Upper lobe of left lung (tissue), 6 donors: Measurements from ENCODE around the gene DHRS2. TPM values are rescaled to one million over a fixed set of nuclear protein-coding genes. Genes with fewer than 3 reads are reported as not detected.

Source experiments
- ATAC-seq, 2 donors: fragments of 200-7000 bp; cut with Tn5 transposase; one replicate each; pipeline ENCODE4 v1.9.1; 2022; ENCODE audit warnings: mild to moderate bottlenecking in 2 of 2, moderate library complexity in 2 of 2; ENCODE audit not compliant: low FRiP score in 2 of 2
- DNase-seq, 2 donors: peaks; one replicate each; pipeline ENCODE4 v3.0.0-alpha.2; 2019 to 2020
- H3K27ac ChIP-seq, 4 donors: fragments of 200-600 bp; sonication (generic); one replicate each; pipeline ENCODE4 v1.5.1; 2016 to 2019
- H3K27me3 ChIP-seq, 4 donors: fragments of 200-600 bp; sonication (generic); one replicate each; pipeline ENCODE4 v1.5.1; 2017 to 2019
- H3K36me3 ChIP-seq, 4 donors: fragments of 200-600 bp; sonication (generic); one replicate each; pipeline ENCODE4 v1.5.1; 2016 to 2019
- H3K4me1 ChIP-seq, 4 donors: fragments of 200-600 bp; sonication (generic); one replicate each; pipeline ENCODE4 v1.5.1; 2018 to 2019
- H3K4me3 ChIP-seq, 4 donors: fragments of 200-600 bp; sonication (generic); one replicate each; pipeline ENCODE4 v1.5.1; 2017 to 2019; ENCODE audit warnings: mild to moderate bottlenecking in 2 of 4, moderate library complexity in 1 of 4
- H3K9me3 ChIP-seq, 4 donors: fragments of 200-600 bp; sonication (generic); one replicate each; pipeline ENCODE4 v1.5.1; 2018 to 2019
- CTCF ChIP-seq, 6 experiments: fragments of 450-650 bp in 4 of 6; fragments of 200-600 bp in 2 of 6; sonication (generic) in 2 of 6; IDR thresholded peaks; one replicate each; pipeline ENCODE4 v1.5.1; 2016 to 2019; ENCODE audit warnings: antibody characterized with exemption in 6 of 6
- EP300 ChIP-seq, 4 donors: sonication (generic); formaldehyde crosslinking; IDR thresholded peaks; one replicate each; pipeline ENCODE4 v1.5.1; 2017; ENCODE audit warnings: antibody characterized with exemption in 4 of 4, control low read depth in 2 of 4
- POLR2A ChIP-seq, 4 donors: fragments of 450-650 bp; IDR thresholded peaks; one replicate each; pipeline ENCODE4 v1.5.1; 2016 to 2017; ENCODE audit warnings: antibody characterized with exemption in 4 of 4, mild to moderate bottlenecking in 2 of 4
- POLR2AphosphoS5 ChIP-seq, 2 donors: sonication (generic); formaldehyde crosslinking; IDR thresholded peaks; one replicate each; pipeline ENCODE4 v1.5.1; 2017; ENCODE audit warnings: antibody characterized with exemption in 2 of 2
- WGBS, 2 donors: methylation state at CpG; one replicate each; pipeline ENCODE4 v1.1.5; 2017 to 2018; 5-methylcytosine and 5-hydroxymethylcytosine counted together
- total RNA-seq, 6 donors: library from RNA; depleted of rRNA in 4 of 6; stranded (reverse); fragments of >200 nt in 4 of 6; gene quantifications; one replicate each; pipeline versions ENCODE4 v1.1.0 to v1.2.1, GENCODE V29; 2016 to 2021
- donor health status: DM: no; HTN: no; CAD: no; lungs with moderate emphysema.
- donor health status: DM: no; HTN: yes; CAD: no; lungs with severe emphysema.

The DHRS2 gene
- total RNA-seq, 6 donors from 2014 or later: 0.30 to 5.2 (median 0.76) TPM; not detected in 1

GRCh38 chr14:23600322-23600707, 35.8 kb upstream of the DHRS2 start:
- no peak overlapping the region for H3K4me3 ChIP-seq
- WGBS, 2 donors: 88 to 89% methylated on average over 2 of the region's 2 CpGs
- no peaks in the 10 kb centered on the region for H3K9me3 ChIP-seq
- no peaks in the 10 kb centered on the region for H3K27me3 ChIP-seq
- ATAC-seq: no peak
- no peak for DNase-seq
- no peak for TF ChIP-seq POLR2A (IDR thresholded peaks at IDR 0.05)
- TF ChIP-seq EP300 (IDR thresholded peaks at IDR 0.05): no peak
- TF ChIP-seq CTCF (IDR thresholded peaks at IDR 0.05): no peak
- H3K27ac ChIP-seq: no peak overlapping the region
- H3K36me3 ChIP-seq: no peaks in the 10 kb centered on the region
- H3K4me1 ChIP-seq: no peaks in the 10 kb centered on the region

GRCh38 chr14:23600806-23601205, 35.4 kb upstream of the DHRS2 start:
- no peaks in the 10 kb centered on the region for H3K4me1 ChIP-seq
- ATAC-seq: no peak
- H3K36me3 ChIP-seq: no peaks in the 10 kb centered on the region
- no peak for TF ChIP-seq POLR2A (IDR thresholded peaks at IDR 0.05)
- TF ChIP-seq EP300 (IDR thresholded peaks at IDR 0.05): no peak
- TF ChIP-seq CTCF (IDR thresholded peaks at IDR 0.05): no peak
- TF ChIP-seq POLR2AphosphoS5 (IDR thresholded peaks at IDR 0.05): no peak
- no peaks in the 10 kb centered on the region for H3K9me3 ChIP-seq
- no peak overlapping the region for H3K4me3 ChIP-seq
- 90 to 100% methylated on average over 1 of the region's 1 CpG for WGBS, 2 donors
- DNase-seq: no peak
- no peak overlapping the region for H3K27ac ChIP-seq
- no peaks in the 10 kb centered on the region for H3K27me3 ChIP-seq

- Histone ChIP-seq H3K4me3 (no peak overlapping the region), H3K27ac (no peak overlapping the region), H3K9me3 (no peaks in the 10 kb centered on the region), H3K36me3 (no peaks in the 10 kb centered on the region), H3K4me1 (no peaks in the 10 kb centered on the region), H3K27me3 (no peaks in the 10 kb centered on the region)
- ATAC-seq (no peak), DNase-seq (no peak)
- TF ChIP-seq EP300 (IDR thresholded peaks at IDR 0.05): no peak
- no peak for TF ChIP-seq CTCF (IDR thresholded peaks at IDR 0.05)
- TF ChIP-seq POLR2A (IDR thresholded peaks at IDR 0.05): no peak
- no peak for TF ChIP-seq POLR2AphosphoS5 (IDR thresholded peaks at IDR 0.05)
Measured at GRCh38 chr14:23601424-23601823, 34.7 kb upstream of the DHRS2 start.

- H3K4me1 ChIP-seq: no peaks in the 10 kb centered on the region
- no peaks in the 10 kb centered on the region for H3K27me3 ChIP-seq
- no peaks in the 10 kb centered on the region for H3K36me3 ChIP-seq
- ATAC-seq (no peak), DNase-seq (no peak)
- no peak overlapping the region for H3K4me3 ChIP-seq
- H3K27ac ChIP-seq: no peak overlapping the region
- TF ChIP-seq POLR2AphosphoS5 (IDR thresholded peaks at IDR 0.05) (no peak), CTCF (IDR thresholded peaks at IDR 0.05) (no peak), EP300 (IDR thresholded peaks at IDR 0.05) (no peak), POLR2A (IDR thresholded peaks at IDR 0.05) (no peak)
- no peaks in the 10 kb centered on the region for H3K9me3 ChIP-seq
- WGBS, 2 donors: 57 to 67% methylated on average over 1 of the region's 1 CpG
Measured at GRCh38 chr14:23601845-23602180, 34.4 kb upstream of the DHRS2 start.

- Histone ChIP-seq H3K36me3 (no peaks in the 10 kb centered on the region), H3K4me3 (no peak overlapping the region), H3K27ac (no peak overlapping the region), H3K4me1 (no peaks in the 10 kb centered on the region), H3K27me3 (no peaks in the 10 kb centered on the region), H3K9me3 (no peaks in the 10 kb centered on the region)
- whole genome bisulfite sequencing, 2 donors: 87% methylated on average over 12 of the region's 12 CpGs
- no peak for TF ChIP-seq POLR2A (IDR thresholded peaks at IDR 0.05)
- no peak for TF ChIP-seq EP300 (IDR thresholded peaks at IDR 0.05)
- no peak for TF ChIP-seq POLR2AphosphoS5 (IDR thresholded peaks at IDR 0.05)
- TF ChIP-seq CTCF (IDR thresholded peaks at IDR 0.05): no peak
- ATAC-seq (no peak), DNase-seq (no peak)
Measured at GRCh38 chr14:23602181-23603095, 33.7 kb upstream of the DHRS2 start.
